Activated gamma-delta T cell treated with Interleukin-2 at 50 U/mL for 16 hours (primary cell): ENCODE results near the gene DDX39B.
"Not testable (repeated sequence)": the region's sequence is repeated elsewhere in the genome, so short reads cannot be mapped to it uniquely, and the experiment has no call there.

ENCODE experiments used
- DNase-seq: peaks from one replicate; pipeline ENCODE4 v3.0.0-alpha.2; 2020

The DDX39B gene

DNA sequence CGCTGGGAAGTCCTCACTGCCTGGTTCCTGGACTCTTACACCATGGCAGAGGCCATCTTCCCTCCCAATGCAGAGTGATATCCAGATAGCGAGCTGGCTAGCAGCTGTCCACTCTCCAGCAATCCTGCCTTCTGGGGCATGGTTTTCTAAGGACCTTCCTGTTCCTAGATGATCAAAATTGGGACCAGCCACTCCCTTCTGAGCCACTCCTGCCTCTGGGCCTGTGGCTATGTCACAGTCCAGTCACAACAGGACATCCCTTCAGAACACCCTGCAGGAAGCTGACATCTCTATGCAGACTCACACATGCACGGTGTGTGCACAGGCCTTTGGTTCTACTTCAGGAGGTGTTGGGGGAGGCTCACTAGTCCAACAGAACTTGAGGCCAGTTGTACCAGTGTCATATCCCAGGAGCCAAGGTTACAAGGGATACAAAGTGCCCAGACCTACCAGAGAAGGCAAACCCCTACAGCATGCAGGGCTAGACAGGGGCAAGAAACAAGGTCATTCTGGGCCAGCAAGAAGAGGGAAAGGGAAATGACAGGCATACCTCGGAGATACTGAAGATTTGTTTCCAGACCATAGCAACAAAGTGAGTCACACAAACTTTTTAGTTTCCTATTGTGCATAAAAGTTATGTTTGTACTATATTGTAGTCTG, 15.7 kb downstream of the DDX39B start:
- DNase-seq = no peak

- DNase-seq = no peak
These were observed 16.3 kb downstream of the DDX39B start for GRCh38 chr6:31525553-31525931.

- no peak for DNase-seq
These were observed 20.0 kb downstream of the DDX39B start for GRCh38 chr6:31521835-31522234.

- DNase-seq = no peak
These were observed 28.2 kb downstream of the DDX39B start for GRCh38 chr6:31513456-31514165.

DNA sequence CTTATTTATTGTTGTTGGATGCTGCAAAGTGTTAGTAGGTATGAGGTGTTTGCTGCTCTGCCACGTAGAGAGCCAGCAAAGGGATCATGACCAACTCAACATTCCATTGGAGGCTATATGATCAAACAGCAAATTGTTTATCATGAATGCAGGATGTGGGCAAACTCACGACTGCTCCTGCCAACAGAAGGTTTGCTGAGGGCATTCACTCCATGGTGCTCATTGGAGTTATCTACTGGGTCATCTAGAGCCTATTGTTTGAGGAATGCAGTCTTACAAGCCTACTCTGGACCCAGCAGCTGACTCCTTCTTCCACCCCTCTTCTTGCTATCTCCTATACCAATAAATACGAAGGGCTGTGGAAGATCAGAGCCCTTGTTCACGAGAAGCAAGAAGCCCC, 31.8 kb downstream of the DDX39B start:
- no peak for DNase-seq

- DNase-seq = not testable (repeated sequence)
These were observed 32.8 kb downstream of the DDX39B start for GRCh38 chr6:31509036-31509435.

DNA sequence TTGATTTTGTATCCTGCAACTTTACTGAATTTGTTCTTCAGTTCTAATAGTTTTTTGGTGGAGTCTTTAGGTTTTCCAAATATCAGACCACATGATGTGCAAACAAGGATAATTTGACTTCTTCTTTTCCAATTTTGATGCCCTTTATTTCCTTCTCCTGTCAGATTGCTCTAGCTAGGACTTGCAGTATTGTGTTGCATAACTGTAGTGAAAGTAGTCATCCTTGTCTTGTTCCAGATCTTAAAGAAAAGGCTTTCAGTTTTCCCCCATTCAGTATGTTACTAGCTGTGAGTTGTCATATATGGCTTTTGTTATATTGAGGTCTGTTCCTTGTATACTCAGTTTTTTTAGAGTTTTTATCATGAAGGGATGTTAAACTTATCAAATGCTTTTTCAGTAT, 39.2 kb downstream of the DDX39B start:
- DNase-seq = no peak

- not testable (repeated sequence) for DNase-seq
These were observed 42.2 kb downstream of the DDX39B start for GRCh38 chr6:31499648-31500047.

DNA sequence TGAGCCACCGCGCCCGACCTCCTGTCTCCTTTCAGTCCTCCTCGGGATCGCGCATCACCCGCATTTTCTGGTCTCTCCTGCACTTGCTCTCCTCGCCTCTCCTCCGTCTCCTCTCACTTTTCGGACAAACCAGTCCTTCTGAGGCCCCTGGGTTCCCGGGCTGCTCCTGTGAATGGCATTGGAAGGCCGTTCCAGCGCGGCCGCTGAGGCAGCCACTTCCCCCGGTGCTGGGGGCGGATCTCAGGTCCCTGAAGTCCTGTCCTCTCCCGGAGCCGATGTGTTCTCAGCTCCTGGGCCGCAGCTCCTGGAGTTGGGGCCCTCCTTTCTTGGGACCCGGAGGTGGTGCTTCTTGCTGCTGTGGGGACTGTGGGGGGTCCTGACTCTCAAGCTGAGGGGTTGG, 43.1 kb downstream of the DDX39B start:
- no peak for DNase-seq

- DNase-seq = peak; percentile 83
These were observed 44.0 kb downstream of the DDX39B start, which contains the start of gene MICB for GRCh38 chr6:31497531-31498476. TSS of gene MICB (plus strand) at chr6:31498145. CDS start at chr6:31498194, 49 bp downstream.

DNA sequence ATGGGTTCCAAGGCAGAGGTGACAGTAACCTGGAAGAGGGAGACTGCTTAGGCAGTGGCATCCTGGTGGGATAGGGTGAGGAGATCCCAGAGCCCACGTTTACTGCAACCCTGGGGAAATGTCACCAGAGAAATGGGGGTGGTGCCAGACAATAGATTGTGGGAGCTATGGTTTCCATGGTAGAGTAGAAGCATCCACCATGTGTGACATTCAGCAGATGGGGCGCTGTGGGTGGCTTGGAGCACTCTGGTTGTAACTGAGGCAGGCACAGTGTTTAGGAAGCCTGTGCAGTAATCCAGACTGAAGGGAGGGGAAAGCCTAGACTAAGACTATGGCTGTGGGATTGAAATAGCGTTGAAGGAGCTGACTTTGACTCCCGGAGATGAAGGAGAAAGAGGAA, 45.0 kb downstream of the DDX39B start:
- not testable (repeated sequence) for DNase-seq

GRCh38 chr6:31495580-31495979, 46.2 kb downstream of the DDX39B start:
- no peak for DNase-seq

GRCh38 chr6:31493875-31494694, 47.7 kb downstream of the DDX39B start:
- DNase-seq = peak; percentile 74

GRCh38 chr6:31493550-31493874, 48.3 kb downstream of the DDX39B start:
- not testable (repeated sequence) for DNase-seq

DNA sequence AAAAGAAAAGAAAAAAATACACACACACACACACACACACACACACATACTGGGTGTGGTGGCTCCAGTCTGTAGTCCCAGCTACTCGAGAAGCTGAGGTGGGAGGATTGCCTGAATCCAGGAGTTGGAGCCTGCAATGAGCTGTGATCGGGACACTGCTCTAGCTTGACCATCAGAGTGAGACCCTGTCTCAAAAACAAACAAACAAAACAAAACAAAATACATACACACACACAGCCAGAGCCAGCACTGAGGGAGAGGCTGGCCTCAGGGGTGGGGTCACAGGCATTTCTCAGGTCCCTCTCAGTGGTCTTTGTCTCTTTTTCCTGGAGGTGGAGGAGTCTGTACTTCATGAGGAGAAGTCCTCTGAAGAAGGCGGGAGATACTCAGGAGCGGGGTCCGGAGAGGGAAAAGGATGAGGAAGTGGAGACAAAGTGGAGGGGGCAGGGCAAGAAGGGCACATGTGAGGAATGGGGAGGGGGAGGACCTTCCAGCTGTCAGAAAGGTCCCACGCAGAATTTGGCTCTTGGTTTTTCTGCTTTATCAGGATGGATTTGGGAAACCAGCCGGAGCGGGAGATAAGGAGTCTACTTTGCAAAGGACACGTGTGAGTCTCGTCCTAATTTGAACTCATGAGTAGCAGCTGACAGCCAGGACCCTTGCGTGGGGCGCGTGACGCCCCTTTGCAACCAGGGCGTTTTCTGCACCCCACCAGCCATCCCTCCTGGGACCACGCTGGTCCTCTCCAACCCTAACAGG, 51.5 kb downstream of the DDX39B start:
- DNase-seq = no peak

- DNase-seq = no peak
These were observed 52.7 kb downstream of the DDX39B start for GRCh38 chr6:31489086-31489485.

- DNase-seq = not testable (repeated sequence)
These were observed 54.1 kb downstream of the DDX39B start for GRCh38 chr6:31487674-31488073.

DNA sequence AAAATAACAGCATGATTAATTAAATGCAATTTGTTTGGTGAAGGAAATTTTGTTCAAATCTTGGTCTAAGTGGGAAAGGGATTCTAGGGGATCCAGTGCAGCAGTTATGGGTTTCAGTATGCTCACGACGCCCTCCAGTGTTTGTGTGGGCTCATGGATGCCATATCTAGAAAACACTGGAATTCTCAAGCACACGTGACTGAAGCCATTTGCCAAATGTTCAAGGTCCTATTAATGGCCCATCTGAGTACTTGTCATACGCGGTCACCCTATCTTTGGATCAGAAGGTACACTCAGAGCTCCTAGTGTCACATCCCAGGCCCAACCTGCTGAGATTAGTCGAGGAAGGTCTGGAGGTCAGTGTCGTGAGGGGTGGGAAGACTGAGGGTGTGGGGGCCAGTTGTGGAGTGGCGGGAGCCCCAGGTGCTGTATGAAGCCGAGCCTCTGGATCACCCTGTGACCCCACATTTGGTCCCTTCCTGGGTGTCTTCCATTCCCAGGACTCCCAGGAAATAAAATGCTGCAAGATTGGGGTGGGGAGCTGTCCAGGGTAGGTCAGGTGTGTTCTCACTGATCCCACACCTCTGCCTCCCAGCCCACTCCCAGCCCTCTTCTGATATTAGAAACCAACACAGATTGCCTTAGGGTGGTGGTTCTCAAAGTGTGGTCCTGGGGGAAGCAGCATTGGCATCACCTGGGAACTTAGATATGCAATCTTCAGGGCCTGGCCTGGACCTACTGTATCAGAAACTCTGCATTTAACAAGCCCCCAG, 55.6 kb downstream of the DDX39B start:
- DNase-seq = not testable (repeated sequence)

GRCh38 chr6:31485055-31485454, 56.7 kb downstream of the DDX39B start:
- DNase-seq = no peak

GRCh38 chr6:31483392-31483791, 58.4 kb downstream of the DDX39B start:
- no peak for DNase-seq

DNA sequence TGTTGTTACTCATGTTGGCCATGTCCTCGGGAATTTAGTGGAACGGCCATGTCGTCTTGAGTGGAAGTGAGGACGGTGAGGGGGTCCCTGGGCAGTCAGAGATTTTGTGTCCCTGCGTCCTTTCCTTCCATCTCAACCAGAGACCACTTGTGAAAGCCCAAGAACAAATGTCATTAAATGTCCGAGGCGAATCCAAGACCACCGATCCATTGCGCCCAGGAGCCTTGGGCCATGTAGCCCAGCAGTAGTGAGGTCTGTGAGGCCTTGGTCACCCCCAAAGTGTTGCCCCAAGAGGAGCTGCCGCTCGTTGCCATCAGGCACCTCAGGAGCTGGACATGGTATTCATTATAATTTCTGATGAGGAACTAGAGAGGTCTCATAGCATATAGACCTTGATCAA, 61.2 kb downstream of the DDX39B start:
- DNase-seq = no peak
